ENCODE results near the gene VPS18.
A peak's percentile ranks its signal among the peaks of the same experiment; 100 is the strongest.

The VPS18 gene

DNA sequence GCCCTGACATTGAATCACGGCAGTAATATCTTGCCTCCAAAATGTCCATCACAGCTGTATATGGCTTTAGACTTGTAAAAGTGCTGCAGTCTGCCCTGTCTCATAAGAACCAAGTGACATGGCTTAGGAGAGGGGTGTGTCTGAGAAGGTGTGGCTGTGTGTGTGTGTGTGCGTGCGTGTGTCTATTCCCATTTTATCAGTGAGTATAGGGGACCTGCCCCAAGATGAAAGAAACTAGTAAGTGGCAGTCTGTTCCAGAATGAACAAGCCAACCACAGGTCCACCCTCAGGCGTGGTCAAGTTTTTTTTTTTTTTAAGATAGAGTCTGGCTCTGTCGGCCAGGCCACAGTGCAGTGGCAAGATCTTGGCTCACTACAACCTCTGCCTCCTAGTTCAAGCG lies 14.6 kb upstream of the VPS18 start:
- TF ChIP-seq ZFX (IDR thresholded peaks at IDR 0.05) (no peak), CTCF (conservative IDR thresholded peaks at IDR 0.05) (no peak)
- H3K27ac ChIP-seq, result no peak overlapping the region

- no peak overlapping the region for H3K27ac ChIP-seq
- TF ChIP-seq ZFX (IDR thresholded peaks at IDR 0.05) (no peak), CTCF (conservative IDR thresholded peaks at IDR 0.05) (no peak)
Measured at GRCh38 chr15:40881351-40881750, 12.9 kb upstream of the VPS18 start.

DNA sequence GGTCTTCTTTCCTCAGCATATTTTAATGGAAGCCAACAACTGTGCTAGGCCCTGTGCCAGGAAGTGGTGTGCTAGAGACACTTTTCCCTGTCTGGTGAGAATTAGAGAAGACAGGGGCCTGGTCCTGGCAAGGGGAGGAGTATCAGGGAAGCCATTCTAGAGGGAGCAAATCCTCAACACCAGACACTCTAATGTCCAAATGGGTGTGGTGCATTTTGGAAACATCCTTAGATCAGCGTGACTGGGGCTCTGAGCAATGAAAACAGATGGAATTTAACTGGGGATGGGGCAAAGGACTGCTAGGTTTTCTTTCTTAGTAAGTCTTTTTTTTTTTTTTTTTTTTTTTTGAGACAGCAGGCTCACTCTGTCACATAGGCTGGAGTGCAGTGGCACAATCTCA lies 7.7 kb upstream of the VPS18 start:
- H3K27ac ChIP-seq, result no peak overlapping the region
- TF ChIP-seq ZFX (IDR thresholded peaks at IDR 0.05) (no peak), CTCF (conservative IDR thresholded peaks at IDR 0.05) (no peak)

GRCh38 chr15:40889112-40889511 lies 5.1 kb upstream of the VPS18 start:
- TF ChIP-seq CTCF (conservative IDR thresholded peaks at IDR 0.05) (no peak), ZFX (IDR thresholded peaks at IDR 0.05) (no peak)
- no peak overlapping the region for H3K27ac ChIP-seq

DNA sequence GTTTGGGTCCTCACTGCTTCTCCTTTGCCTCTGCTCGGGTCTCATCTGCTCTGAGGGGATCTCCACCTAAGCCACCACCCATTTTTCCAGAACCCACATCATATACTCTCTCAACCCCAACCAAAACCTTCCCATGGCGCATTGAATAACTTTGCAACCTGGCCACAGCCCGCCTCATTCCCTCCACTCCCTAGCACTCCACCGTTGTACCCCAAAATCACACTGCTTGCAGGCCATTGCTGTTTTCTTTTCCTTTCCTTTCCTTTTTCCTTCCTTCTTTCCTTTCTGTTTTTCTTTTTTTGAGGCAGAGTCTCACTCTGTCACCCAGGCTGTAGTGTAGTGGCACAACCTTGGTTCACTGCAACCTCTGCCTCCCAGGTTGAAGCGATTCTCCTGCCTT lies 3.1 kb upstream of the VPS18 start:
- TF ChIP-seq CTCF (conservative IDR thresholded peaks at IDR 0.05), result no peak
- no peak for TF ChIP-seq ZFX (IDR thresholded peaks at IDR 0.05)
- no peak overlapping the region for H3K27ac ChIP-seq

GRCh38 chr15:40891810-40892446 lies 2.3 kb upstream of the VPS18 start:
- no peak overlapping the region for H3K27ac ChIP-seq
- TF ChIP-seq ZFX (IDR thresholded peaks at IDR 0.05) (no peak), CTCF (conservative IDR thresholded peaks at IDR 0.05) (peak; percentile 93)

DNA sequence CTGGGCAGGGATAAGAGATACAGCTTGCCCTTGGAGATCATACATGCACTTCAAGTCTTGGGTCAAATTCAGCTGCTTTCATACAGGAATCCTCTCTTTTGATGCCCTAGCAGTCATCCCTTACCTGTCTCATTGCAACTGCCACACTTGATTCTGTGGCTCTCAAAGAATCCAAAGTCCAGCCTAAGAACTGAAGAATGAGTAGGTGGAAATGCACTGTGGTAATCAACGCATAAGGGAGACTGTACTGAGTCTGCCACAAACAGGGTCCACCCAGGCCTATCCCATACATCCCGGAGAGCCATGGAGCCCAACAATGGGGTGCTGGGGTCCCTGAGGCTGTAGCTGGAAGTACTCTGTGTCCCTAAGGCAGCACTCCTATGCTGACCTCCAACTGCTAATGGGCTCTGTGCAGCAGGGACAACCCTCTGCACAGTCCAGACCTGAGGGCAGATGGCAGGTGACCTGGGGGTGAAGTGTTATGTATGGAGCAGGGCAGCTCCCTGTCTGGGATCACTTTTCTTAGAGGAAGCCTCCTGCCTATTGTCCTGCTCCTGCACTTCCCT lies 1.7 kb upstream of the VPS18 start:
- TF ChIP-seq ZFX (IDR thresholded peaks at IDR 0.05) (no peak), CTCF (conservative IDR thresholded peaks at IDR 0.05) (no peak)

More for the DNA sequence above, 1.7 kb upstream of the VPS18 start:
- no peak overlapping the region for H3K27ac ChIP-seq

Measured in C4-2B (cell line).